Fibroblast of lung (primary cell): ENCODE data around the gene PRSS12. TPM values are rescaled to one million over a fixed set of nuclear protein-coding genes. Genes with fewer than 3 reads are reported as not detected.
"Not testable (repeated sequence)": the region's sequence is repeated elsewhere in the genome, so short reads cannot be mapped to it uniquely, and the experiment has no call there.

Experiments
- DNase-seq, 2 donors: peaks; one replicate each; pipeline versions ENCODE4 v3.0.0 to v3.0.0-alpha.2; 2010; ENCODE audit warnings: low read depth in 2 of 2
- H2AFZ ChIP-seq: 2 replicates; pipeline ENCODE4 v1.5.1; 2012; ENCODE audit warnings: low read length, control low read depth, inconsistent platforms
- H3K27ac ChIP-seq: 2 replicates; pipeline ENCODE4 v1.5.1; 2011; ENCODE audit warnings: low read length, control low read depth; ENCODE audit not compliant: insufficient read depth
- H3K27me3 ChIP-seq: 2 replicates; pipeline ENCODE4 v1.5.1; 2011; ENCODE audit warnings: mild to moderate bottlenecking, low read length; ENCODE audit not compliant: control insufficient read depth, insufficient read depth
- H3K36me3 ChIP-seq: 2 replicates; pipeline ENCODE4 v1.5.1; 2011; ENCODE audit warnings: low read length; ENCODE audit not compliant: control insufficient read depth, insufficient read depth
- H3K4me1 ChIP-seq: 2 replicates; pipeline ENCODE4 v1.5.1; 2011; ENCODE audit warnings: low read length; ENCODE audit not compliant: control insufficient read depth, insufficient read depth; ENCODE audit errors: extremely low read depth
- H3K4me2 ChIP-seq: 2 replicates; pipeline ENCODE4 v1.5.1; 2011; ENCODE audit warnings: low read length, control low read depth; ENCODE audit not compliant: insufficient read depth; ENCODE audit errors: extremely low read depth
- H3K4me3 ChIP-seq, 4 experiments: fragments of 200-600 bp in 1 of 4; sonication (generic) in 1 of 4; replicated peaks in 1 of 4; 2 replicates each; pipeline ENCODE4 v1.5.1; 2011 to 2016; ENCODE audit warnings: low read length in 4 of 4, low read depth in 3 of 4, mild to moderate bottlenecking in 3 of 4, control low read depth in 2 of 4, inconsistent platforms in 1 of 4, mixed read lengths in 1 of 4; ENCODE audit not compliant: insufficient read depth in 1 of 4; ENCODE audit errors: control extremely low read depth in 1 of 4
- H3K79me2 ChIP-seq: 2 replicates; pipeline ENCODE4 v1.5.1; 2012; ENCODE audit warnings: mild to moderate bottlenecking, low read length, inconsistent platforms; ENCODE audit not compliant: control insufficient read depth, insufficient read depth
- H3K9ac ChIP-seq: 2 replicates; pipeline ENCODE4 v1.5.1; 2011; ENCODE audit warnings: mild to moderate bottlenecking, low read length, control low read depth; ENCODE audit not compliant: insufficient read depth
- H3K9me3 ChIP-seq: 2 replicates; pipeline ENCODE4 v1.5.1; 2012; ENCODE audit warnings: low read depth, low read length; ENCODE audit not compliant: control insufficient read depth, insufficient read depth
- H4K20me1 ChIP-seq: 2 replicates; pipeline ENCODE4 v1.5.1; 2011; ENCODE audit warnings: low read length; ENCODE audit not compliant: control insufficient read depth, insufficient read depth; ENCODE audit errors: extremely low read depth
- EZH2 ChIP-seq: IDR thresholded peaks from 2 replicates; pipeline ENCODE4 v1.5.1; 2012; ENCODE audit warnings: low read length, control low read depth, mild to moderate bottlenecking; ENCODE audit errors: missing control alignments
- polyA plus RNA-seq, 2 donors: library from polyadenylated mRNA; depleted of rRNA in 1 of 2; stranded (reverse) in 1 of 2; unstranded in 1 of 2; fragments of >200 nt; gene quantifications; 2 replicates each; pipeline ENCODE4 v1.2.1, GENCODE V29; 2011 to 2012; ENCODE audit warnings: missing spikeins in 1 of 2
- total RNA-seq: library from RNA; depleted of rRNA; stranded (reverse); fragments of >200 nt; gene quantifications from 2 replicates; pipeline ENCODE4 v1.2.1, GENCODE V29; 2014
- TF ChIP-seq, protein P1 (sequence below), 2 donors: IDR thresholded peaks in 1 of 2; conservative IDR thresholded peaks in 1 of 2; 1 replicate in 1 of 2; 2 replicates in 1 of 2; pipeline ENCODE4 v1.5.1; 2011 to 2012; ENCODE audit warnings: low read length in 2 of 2, control low read depth in 1 of 2, inconsistent platforms in 1 of 2, low read depth in 1 of 2, mild to moderate bottlenecking in 1 of 2

The PRSS12 gene
- total and polyA plus RNA-seq, 2 donors (not counting 1 experiment from before 2014, with no cell fraction given), result 59.9 to 104 TPM

DNA sequence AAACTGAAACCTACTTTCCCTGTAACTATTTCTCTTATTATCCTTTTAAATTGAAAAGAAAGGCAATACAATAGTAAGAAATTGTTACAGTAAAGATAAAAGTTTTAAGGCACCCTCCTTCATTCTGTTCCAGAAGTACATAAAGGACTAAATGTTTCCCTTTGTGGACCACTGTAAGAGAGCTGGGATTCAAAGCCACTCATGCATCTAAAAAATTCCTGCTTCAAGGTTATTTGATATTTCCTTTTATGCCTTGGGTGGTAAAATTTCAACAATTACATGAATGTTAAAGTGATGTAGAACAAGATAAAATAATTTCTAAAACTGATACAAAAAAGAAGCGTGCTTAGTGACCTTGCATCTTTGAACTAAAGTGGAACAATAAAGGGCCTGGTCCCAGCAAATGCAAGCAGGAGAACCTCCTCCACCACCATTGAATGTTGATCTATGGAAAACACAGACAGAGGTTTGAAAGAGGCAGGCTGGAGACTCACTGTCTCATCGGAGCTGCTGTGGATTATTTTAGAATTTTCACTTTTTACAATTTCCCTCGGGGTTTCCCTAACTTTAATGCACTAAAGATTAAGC, 42.3 kb upstream of the PRSS12 start:
- no peaks in the 10 kb centered on the region for H3K4me1 ChIP-seq
- TF ChIP-seq, protein P1, sequence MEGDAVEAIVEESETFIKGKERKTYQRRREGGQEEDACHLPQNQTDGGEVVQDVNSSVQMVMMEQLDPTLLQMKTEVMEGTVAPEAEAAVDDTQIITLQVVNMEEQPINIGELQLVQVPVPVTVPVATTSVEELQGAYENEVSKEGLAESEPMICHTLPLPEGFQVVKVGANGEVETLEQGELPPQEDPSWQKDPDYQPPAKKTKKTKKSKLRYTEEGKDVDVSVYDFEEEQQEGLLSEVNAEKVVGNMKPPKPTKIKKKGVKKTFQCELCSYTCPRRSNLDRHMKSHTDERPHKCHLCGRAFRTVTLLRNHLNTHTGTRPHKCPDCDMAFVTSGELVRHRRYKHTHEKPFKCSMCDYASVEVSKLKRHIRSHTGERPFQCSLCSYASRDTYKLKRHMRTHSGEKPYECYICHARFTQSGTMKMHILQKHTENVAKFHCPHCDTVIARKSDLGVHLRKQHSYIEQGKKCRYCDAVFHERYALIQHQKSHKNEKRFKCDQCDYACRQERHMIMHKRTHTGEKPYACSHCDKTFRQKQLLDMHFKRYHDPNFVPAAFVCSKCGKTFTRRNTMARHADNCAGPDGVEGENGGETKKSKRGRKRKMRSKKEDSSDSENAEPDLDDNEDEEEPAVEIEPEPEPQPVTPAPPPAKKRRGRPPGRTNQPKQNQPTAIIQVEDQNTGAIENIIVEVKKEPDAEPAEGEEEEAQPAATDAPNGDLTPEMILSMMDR (conservative IDR thresholded peaks at IDR 0.05 in 1 of 2, IDR thresholded peaks at IDR 0.05 in 1 of 2; ENCODE audit: low read depth in 1 of 2, low read length in 2 of 2), result no peak
- no peak for TF ChIP-seq EZH2
- H3K4me2 ChIP-seq, result no peak overlapping the region
- H3K36me3 ChIP-seq, result no peaks in the 10 kb centered on the region
- H3K79me2 ChIP-seq, result no peaks in the 10 kb centered on the region
- H3K9me3 ChIP-seq, result no peaks in the 10 kb centered on the region
- no peaks in the 10 kb centered on the region for H4K20me1 ChIP-seq
- no peak overlapping the region for H3K4me3 ChIP-seq
- H3K9ac ChIP-seq, result no peak overlapping the region
- H2AFZ ChIP-seq, result no peak overlapping the region
- no peaks in the 10 kb centered on the region for H3K27me3 ChIP-seq
- H3K27ac ChIP-seq, result no peak overlapping the region
- no peak for DNase-seq

DNA sequence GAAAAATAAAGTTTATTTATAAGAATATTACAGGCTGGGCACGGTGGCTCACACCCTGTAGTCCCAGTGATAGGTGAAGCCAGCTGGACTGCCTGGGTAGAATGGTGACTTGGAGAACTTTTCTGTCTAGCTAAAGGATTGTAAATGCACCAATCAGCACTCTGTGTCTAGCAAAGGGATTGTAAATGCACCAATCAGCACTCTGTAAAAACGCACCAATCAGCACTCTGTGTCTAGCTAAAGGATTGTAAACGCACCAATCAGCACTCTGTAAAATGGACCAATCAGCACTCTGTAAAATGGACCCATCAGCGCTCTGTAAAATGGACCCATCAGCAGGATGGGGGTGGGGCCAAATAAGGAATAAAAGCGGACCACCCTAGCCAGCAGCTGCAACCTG, 39.7 kb upstream of the PRSS12 start:
- H3K27ac ChIP-seq, H3K9ac ChIP-seq, H4K20me1 ChIP-seq, H3K4me3 ChIP-seq, H3K36me3 ChIP-seq, H3K4me1 ChIP-seq, H3K9me3 ChIP-seq, DNase-seq, H3K4me2 ChIP-seq, H3K27me3 ChIP-seq, H3K79me2 ChIP-seq, H2AFZ ChIP-seq: not testable (repeated sequence)

DNA sequence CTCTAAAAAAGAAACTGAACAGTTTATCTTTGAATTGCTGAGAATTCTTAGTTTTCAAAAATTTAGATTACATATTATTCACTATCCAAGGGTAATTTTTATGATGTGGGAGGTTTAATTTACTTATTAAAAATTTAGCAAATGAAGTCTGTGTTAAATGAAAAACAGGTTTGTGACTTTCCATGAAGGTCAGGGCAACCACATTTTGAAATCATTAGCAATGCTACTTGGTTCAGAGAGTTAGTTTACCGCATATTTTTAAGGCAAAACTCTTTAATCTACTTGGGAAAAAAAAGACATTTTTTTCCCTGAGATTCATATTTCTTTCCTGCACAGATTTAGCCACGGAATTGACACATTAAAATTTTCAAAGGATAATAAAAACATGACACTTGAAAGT, 37.3 kb upstream of the PRSS12 start:
- Histone ChIP-seq H3K9ac (no peak overlapping the region), H3K4me3 (no peak overlapping the region), H2AFZ (no peak overlapping the region), H3K4me1 (no peaks in the 10 kb centered on the region), H3K27me3 (no peaks in the 10 kb centered on the region), H3K36me3 (no peaks in the 10 kb centered on the region), H3K79me2 (no peaks in the 10 kb centered on the region), H3K4me2 (peak overlapping the region; percentile 44), H4K20me1 (no peaks in the 10 kb centered on the region), H3K9me3 (no peaks in the 10 kb centered on the region), H3K27ac (no peak overlapping the region)
- TF ChIP-seq, protein P1 (conservative IDR thresholded peaks at IDR 0.05 in 1 of 2, IDR thresholded peaks at IDR 0.05 in 1 of 2; ENCODE audit: low read depth in 1 of 2, low read length in 2 of 2), result no peak
- no peak for TF ChIP-seq EZH2
- no peak for DNase-seq
